IMR-90 (cell line): Measurements from ENCODE around the gene GARS1. TPM values are rescaled to one million over a fixed set of nuclear protein-coding genes. Genes with fewer than 3 reads are reported as not detected.

Source experiments
- ATAC-seq: fragments of 200-7000 bp; cut with Tn5 transposase; 2 replicates; pipeline ENCODE4 v1.9.1; 2020; ENCODE audit warnings: low read depth, mild to moderate bottlenecking, moderate library complexity
- BruUV-seq: library from RNA; stranded (reverse); fragments of 400-500 nt; replicated peaks from 2 replicates; lab custom pipeline; 2021; lab: Mats Ljungman, UMichigan
- CTCF ChIA-PET: fragments of 300-600 bp; formaldehyde crosslinking; extraction: SDS; loops from one replicate; lab custom pipeline; 2021; ENCODE audit warnings: antibody characterized with exemption; lab: Yijun Ruan, JAX
- POLR2A ChIA-PET: fragments of 300-600 bp; sonication (Branson Sonifier 250); formaldehyde crosslinking; loops from one replicate; lab custom pipeline; 2022; ENCODE audit warnings: antibody characterized with exemption; ENCODE audit not compliant: unreplicated experiment; lab: Charles Lee
- DNase-seq: peaks from one replicate; pipeline ENCODE4 v3.0.0; 2013
- H2AFZ ChIP-seq: replicated peaks from 2 replicates; pipeline ENCODE3; 2013; ENCODE audit warnings: low read length, mild to moderate bottlenecking; ENCODE audit not compliant: poor library complexity
- H2AK5ac ChIP-seq: 2 replicates; pipeline ENCODE4 v1.6.1; 2013; ENCODE audit warnings: low read depth, low read length, inconsistent platforms
- H2AK9ac ChIP-seq: replicated peaks from 2 replicates; pipeline ENCODE3; 2013; ENCODE audit warnings: mild to moderate bottlenecking, low read depth, low read length, moderate library complexity; ENCODE audit not compliant: poor library complexity
- H2BK120ac ChIP-seq: 2 replicates; pipeline ENCODE4 v1.6.1; 2013; ENCODE audit warnings: low read depth, low read length, inconsistent platforms
- H2BK15ac ChIP-seq: 3 replicates; pipeline ENCODE4 v1.6.1; 2013; ENCODE audit warnings: low read depth, low read length, inconsistent platforms
- H2BK20ac ChIP-seq: 2 replicates; pipeline ENCODE4 v1.6.1; 2013; ENCODE audit warnings: low read depth, mild to moderate bottlenecking, inconsistent platforms, low read length, moderate library complexity
- H2BK5ac ChIP-seq: 2 replicates; pipeline ENCODE4 v1.6.1; 2013; ENCODE audit warnings: mild to moderate bottlenecking, low read depth, low read length, inconsistent platforms; ENCODE audit not compliant: poor library complexity, severe bottlenecking
- H3K14ac ChIP-seq: replicated peaks from 2 replicates; pipeline ENCODE4 v1.6.1; 2013; ENCODE audit warnings: low read depth, low read length, inconsistent platforms
- H3K18ac ChIP-seq: 2 replicates; pipeline ENCODE4 v1.6.1; 2013; ENCODE audit warnings: low read depth, low read length, control low read depth
- H3K23ac ChIP-seq: 2 replicates; pipeline ENCODE4 v1.6.1; 2013; ENCODE audit warnings: low read depth, low read length, inconsistent platforms
- H3K27ac ChIP-seq: 2 replicates; pipeline ENCODE4 v1.5.1; 2013; ENCODE audit warnings: mild to moderate bottlenecking, control low read depth, low read length; ENCODE audit not compliant: insufficient read depth
- H3K27me3 ChIP-seq: 2 replicates; pipeline ENCODE4 v1.6.1; 2013; ENCODE audit warnings: low read length; ENCODE audit not compliant: control insufficient read depth, insufficient read depth
- H3K36me3 ChIP-seq: 2 replicates; pipeline ENCODE4 v1.6.1; 2013; ENCODE audit warnings: low read length, mixed read lengths; ENCODE audit not compliant: control insufficient read depth, insufficient read depth
- H3K4ac ChIP-seq: 2 replicates; pipeline ENCODE4 v1.6.1; 2013; ENCODE audit warnings: low read depth, low read length, inconsistent platforms
- H3K4me1 ChIP-seq: 2 replicates; pipeline ENCODE4 v1.6.1; 2013; ENCODE audit warnings: low read length, mixed read lengths; ENCODE audit not compliant: control insufficient read depth, insufficient read depth
- H3K4me2 ChIP-seq: 2 replicates; pipeline ENCODE4 v1.6.1; 2013; ENCODE audit warnings: low read depth, mild to moderate bottlenecking, control low read depth, low read length, moderate library complexity
- H3K4me3 ChIP-seq: 2 replicates; pipeline ENCODE4 v1.5.1; 2013; ENCODE audit warnings: low read depth, mild to moderate bottlenecking, control low read depth, low read length, moderate library complexity; ENCODE audit not compliant: insufficient read depth
- H3K56ac ChIP-seq: 2 replicates; pipeline ENCODE4 v1.6.1; 2013; ENCODE audit warnings: low read length, inconsistent platforms; ENCODE audit not compliant: insufficient read depth; ENCODE audit errors: extremely low read depth
- H3K79me1 ChIP-seq, 2 experiments: 2 replicates each; pipeline ENCODE4 v1.6.1; 2013; ENCODE audit warnings: low read length in 2 of 2, inconsistent platforms in 1 of 2, low read depth in 1 of 2
- H3K9ac ChIP-seq: 2 replicates; pipeline ENCODE4 v1.6.1; 2013; ENCODE audit warnings: low read depth, low read length, control low read depth
- H3K9me1 ChIP-seq: 2 replicates; pipeline ENCODE4 v1.6.1; 2013; ENCODE audit warnings: low read length, inconsistent platforms; ENCODE audit not compliant: insufficient read depth
- H3K9me3 ChIP-seq: 2 replicates; pipeline ENCODE4 v1.6.1; 2013; ENCODE audit warnings: low read length; ENCODE audit not compliant: control insufficient read depth, insufficient read depth
- H4K20me1 ChIP-seq: 2 replicates; pipeline ENCODE4 v1.6.1; 2013; ENCODE audit warnings: low read length, inconsistent platforms; ENCODE audit not compliant: insufficient read depth
- H4K5ac ChIP-seq: 2 replicates; pipeline ENCODE4 v1.6.1; 2013; ENCODE audit warnings: mild to moderate bottlenecking, low read depth, low read length, control low read depth
- H4K8ac ChIP-seq, 2 experiments: 2 replicates each; pipeline ENCODE4 v1.6.1; 2013; ENCODE audit warnings: low read depth in 2 of 2, low read length in 2 of 2, control low read depth in 1 of 2, inconsistent platforms in 1 of 2
- H4K91ac ChIP-seq: 2 replicates; pipeline ENCODE4 v1.6.1; 2013; ENCODE audit warnings: low read depth, low read length, inconsistent platforms; ENCODE audit not compliant: insufficient read depth
- BHLHE40 ChIP-seq: fragments of 150-350 bp; IDR thresholded peaks from 2 replicates; pipeline ENCODE4 v1.6.1; 2016; ENCODE audit warnings: mild to moderate bottlenecking, low read depth, low read length
- CEBPB ChIP-seq: IDR thresholded peaks from 2 replicates; pipeline ENCODE4 v1.6.1; 2012; ENCODE audit warnings: low read depth, low read length, improper control_type of control experiment
- CHD1 ChIP-seq: IDR thresholded peaks from 2 replicates; pipeline ENCODE4 v1.6.1; 2012; ENCODE audit warnings: low read depth, low read length, improper control_type of control experiment
- FOS ChIP-seq: fragments of 150-350 bp; IDR thresholded peaks from 2 replicates; pipeline ENCODE4 v1.6.1; 2016; ENCODE audit warnings: low read depth, low read length
- MAFK ChIP-seq: IDR thresholded peaks from 2 replicates; pipeline ENCODE4 v1.6.1; 2012; ENCODE audit warnings: low read depth, low read length, improper control_type of control experiment
- MAZ ChIP-seq: IDR thresholded peaks from 2 replicates; pipeline ENCODE4 v1.6.1; 2012; ENCODE audit warnings: low read depth, mild to moderate bottlenecking, low read length, improper control_type of control experiment, moderate library complexity, borderline replicate concordance
- MXI1 ChIP-seq: IDR thresholded peaks from 2 replicates; pipeline ENCODE4 v1.6.1; 2012; ENCODE audit warnings: low read depth, mild to moderate bottlenecking, low read length, moderate library complexity, borderline replicate concordance
- NFE2L2 ChIP-seq: fragments of 150-350 bp; IDR thresholded peaks from 2 replicates; pipeline ENCODE4 v1.6.1; 2016; ENCODE audit warnings: low read depth, mild to moderate bottlenecking, low read length
- POLR2A ChIP-seq: IDR thresholded peaks from 2 replicates; pipeline ENCODE4 v1.6.1; 2012; ENCODE audit warnings: mild to moderate bottlenecking, low read depth, low read length
- RAD21 ChIP-seq: IDR thresholded peaks from 2 replicates; pipeline ENCODE4 v1.6.1; 2012; ENCODE audit warnings: low read length, improper control_type of control experiment
- RCOR1 ChIP-seq: IDR thresholded peaks from 2 replicates; pipeline ENCODE4 v1.6.1; 2012; ENCODE audit warnings: mild to moderate bottlenecking, low read length, improper control_type of control experiment; ENCODE audit not compliant: insufficient replicate concordance
- RFX5 ChIP-seq: IDR thresholded peaks from 2 replicates; pipeline ENCODE4 v1.8.0; 2012; ENCODE audit warnings: low read depth, mild to moderate bottlenecking, low read length, moderate library complexity
- SMC3 ChIP-seq: fragments of 150-350 bp; IDR thresholded peaks from 2 replicates; pipeline ENCODE4 v1.6.1; 2016; ENCODE audit warnings: low read depth, mild to moderate bottlenecking, antibody characterized with exemption, low read length, moderate library complexity
- WGBS, 2 experiments: methylation state at CpG; one replicate each; pipeline versions ENCODE4 v1.1.5 to v1.1.7; 2013; ENCODE audit warnings: missing lambda C conversion rate in 2 of 2; ENCODE audit not compliant: insufficient read length in 1 of 2; ENCODE audit errors: extremely low coverage in 2 of 2; 5-methylcytosine and 5-hydroxymethylcytosine counted together
- dilution Hi-C: fragments of 300-500 bp; cut with HindIII; formaldehyde crosslinking; loops from one replicate; pipeline ENCODE4 v1.14.3; 2018; ENCODE audit warnings: low sequenced_read_pairs; ENCODE audit not compliant: unreplicated experiment
- in situ Hi-C: fragments of 300-500 bp; cut with MboI; formaldehyde crosslinking; loops from 3 replicates; pipeline ENCODE4 v1.14.3; 2019; ENCODE audit warnings: low sequenced_read_pairs, inconsistent platforms, mixed read lengths
- intact Hi-C: fragments of 100-400 bp; cut with micrococcal nuclease; formaldehyde crosslinking; loops from 2 replicates; pipeline ENCODE4 v1.10.0; 2022
- polyA plus RNA-seq, 3 experiments: library from polyadenylated mRNA; depleted of rRNA; stranded (reverse); fragments of >200 nt; gene quantifications; 2 replicates each; pipeline ENCODE4 v1.2.3, GENCODE V29; 2012; ENCODE audit warnings: low replicate concordance in 1 of 3
- total RNA-seq: library from RNA; depleted of rRNA; stranded (reverse); fragments of >200 nt; gene quantifications from 2 replicates; pipeline ENCODE4 v1.2.3, GENCODE V29; 2012
- TF ChIP-seq, protein P1 (sequence below): fragments of 150-350 bp; IDR thresholded peaks from 2 replicates; pipeline ENCODE4 v1.6.1; 2017; ENCODE audit warnings: mild to moderate bottlenecking, antibody characterized with exemption, low read length, low read depth
- TF ChIP-seq, protein P2 (sequence below): conservative IDR thresholded peaks from 2 replicates; pipeline ENCODE4 v1.5.1; 2012; ENCODE audit warnings: mild to moderate bottlenecking, low read depth, low read length, improper control_type of control experiment
- TF ChIP-seq, protein P3 (sequence below): fragments of 150-350 bp; IDR thresholded peaks from 2 replicates; pipeline ENCODE4 v1.6.1; 2016; ENCODE audit warnings: low read depth, mild to moderate bottlenecking, low read length, moderate library complexity, borderline replicate concordance

The GARS1 gene
- total and polyA plus RNA-seq, 2 of the 4 experiments (the other 2 are of a cell fraction), result 105 to 551 TPM

DNA sequence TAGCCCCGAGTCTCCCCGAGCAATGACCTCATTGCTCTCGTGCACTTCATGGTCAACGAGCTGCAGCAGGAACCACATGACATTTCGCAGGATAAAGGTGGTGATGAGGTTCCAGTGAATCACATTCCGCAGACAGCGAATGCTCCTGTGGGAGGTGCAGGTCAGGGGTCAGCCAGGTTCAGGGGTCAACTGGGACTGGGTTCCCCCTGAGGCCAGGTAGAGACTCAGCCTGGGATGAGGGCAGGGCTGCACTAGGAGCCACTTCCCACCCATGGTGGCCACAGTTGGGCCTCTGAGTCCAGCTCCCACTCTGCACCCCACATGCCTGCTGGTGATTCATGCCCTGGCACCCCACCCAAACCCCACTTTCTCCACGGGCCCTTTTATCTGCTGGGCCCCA lies 70.4 kb downstream of the GARS1 start:
- ATAC-seq, result no peak
- CTCF ChIA-PET, result no interaction called here
- 60% methylated on average over 1 of the region's 8 CpGs; no CpG with 5 or more reads in 1 of the 2 experiments for WGBS, 2 experiments

More for the DNA sequence above, 70.4 kb downstream of the GARS1 start:
- intact Hi-C loops, result no loop called here
- Histone ChIP-seq H3K27me3 (peaks cover 24% of the 10 kb centered on the region), H4K91ac (no peak overlapping the region), H3K14ac (no peak overlapping the region), H3K9me3 (no peaks in the 10 kb centered on the region), H4K5ac (no peak overlapping the region), H2BK120ac (no peak overlapping the region), H3K4me1 (no peaks in the 10 kb centered on the region), H2AFZ (no peak overlapping the region), H4K20me1 (no peaks in the 10 kb centered on the region), H3K18ac (no peak overlapping the region), H2AK9ac (no peak overlapping the region), H3K4ac (no peak overlapping the region), H4K8ac (no peak overlapping the region), H3K9ac (no peak overlapping the region), H3K4me3 (no peak overlapping the region), H2BK20ac (no peak overlapping the region), H3K36me3 (no peaks in the 10 kb centered on the region), H2AK5ac (no peak overlapping the region), H3K23ac (no peak overlapping the region), H3K79me1 (no peaks in the 10 kb centered on the region), H3K9me1 (no peaks in the 10 kb centered on the region; the same call in 1 of the 2 replicates), H2BK5ac (no peak overlapping the region), H2BK15ac (no peak overlapping the region), H3K4me2 (no peak overlapping the region), H3K27ac (no peak overlapping the region), H3K56ac (no peak overlapping the region)
- in situ Hi-C loops, result no loop called here
- no TSS peak for BruUV-seq
- no peak for DNase-seq
- POLR2A ChIA-PET, result no interaction called here
- TF ChIP-seq MAZ (no peak), RFX5 (no peak), POLR2A (no peak), CEBPB (no peak), NFE2L2 (no peak), RCOR1 (no peak), RAD21 (no peak), CHD1 (no peak), MAFK (no peak), MXI1 (no peak), BHLHE40 (no peak), FOS (no peak), SMC3 (no peak)
- TF ChIP-seq, protein P1, sequence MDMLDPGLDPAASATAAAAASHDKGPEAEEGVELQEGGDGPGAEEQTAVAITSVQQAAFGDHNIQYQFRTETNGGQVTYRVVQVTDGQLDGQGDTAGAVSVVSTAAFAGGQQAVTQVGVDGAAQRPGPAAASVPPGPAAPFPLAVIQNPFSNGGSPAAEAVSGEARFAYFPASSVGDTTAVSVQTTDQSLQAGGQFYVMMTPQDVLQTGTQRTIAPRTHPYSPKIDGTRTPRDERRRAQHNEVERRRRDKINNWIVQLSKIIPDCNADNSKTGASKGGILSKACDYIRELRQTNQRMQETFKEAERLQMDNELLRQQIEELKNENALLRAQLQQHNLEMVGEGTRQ, result no peak
- TF ChIP-seq, protein P2, sequence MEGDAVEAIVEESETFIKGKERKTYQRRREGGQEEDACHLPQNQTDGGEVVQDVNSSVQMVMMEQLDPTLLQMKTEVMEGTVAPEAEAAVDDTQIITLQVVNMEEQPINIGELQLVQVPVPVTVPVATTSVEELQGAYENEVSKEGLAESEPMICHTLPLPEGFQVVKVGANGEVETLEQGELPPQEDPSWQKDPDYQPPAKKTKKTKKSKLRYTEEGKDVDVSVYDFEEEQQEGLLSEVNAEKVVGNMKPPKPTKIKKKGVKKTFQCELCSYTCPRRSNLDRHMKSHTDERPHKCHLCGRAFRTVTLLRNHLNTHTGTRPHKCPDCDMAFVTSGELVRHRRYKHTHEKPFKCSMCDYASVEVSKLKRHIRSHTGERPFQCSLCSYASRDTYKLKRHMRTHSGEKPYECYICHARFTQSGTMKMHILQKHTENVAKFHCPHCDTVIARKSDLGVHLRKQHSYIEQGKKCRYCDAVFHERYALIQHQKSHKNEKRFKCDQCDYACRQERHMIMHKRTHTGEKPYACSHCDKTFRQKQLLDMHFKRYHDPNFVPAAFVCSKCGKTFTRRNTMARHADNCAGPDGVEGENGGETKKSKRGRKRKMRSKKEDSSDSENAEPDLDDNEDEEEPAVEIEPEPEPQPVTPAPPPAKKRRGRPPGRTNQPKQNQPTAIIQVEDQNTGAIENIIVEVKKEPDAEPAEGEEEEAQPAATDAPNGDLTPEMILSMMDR, result no peak
- TF ChIP-seq, protein P3, sequence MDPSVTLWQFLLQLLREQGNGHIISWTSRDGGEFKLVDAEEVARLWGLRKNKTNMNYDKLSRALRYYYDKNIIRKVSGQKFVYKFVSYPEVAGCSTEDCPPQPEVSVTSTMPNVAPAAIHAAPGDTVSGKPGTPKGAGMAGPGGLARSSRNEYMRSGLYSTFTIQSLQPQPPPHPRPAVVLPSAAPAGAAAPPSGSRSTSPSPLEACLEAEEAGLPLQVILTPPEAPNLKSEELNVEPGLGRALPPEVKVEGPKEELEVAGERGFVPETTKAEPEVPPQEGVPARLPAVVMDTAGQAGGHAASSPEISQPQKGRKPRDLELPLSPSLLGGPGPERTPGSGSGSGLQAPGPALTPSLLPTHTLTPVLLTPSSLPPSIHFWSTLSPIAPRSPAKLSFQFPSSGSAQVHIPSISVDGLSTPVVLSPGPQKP, result no peak
- dilution Hi-C loops, result no loop called here
